Endodermal cell (in vitro differentiated cells): ENCODE measurements around the gene ST8SIA1. TPM values are rescaled to one million over a fixed set of nuclear protein-coding genes. Genes with fewer than 3 reads are reported as not detected.

Experiments used
- DNase-seq: peaks from one replicate; pipeline ENCODE4 v3.0.0-alpha.2; 2017
- H3K27ac ChIP-seq: 2 replicates; pipeline ENCODE4 v1.5.1; 2013; ENCODE audit warnings: mild to moderate bottlenecking, low read depth, low read length, moderate library complexity
- H3K27me3 ChIP-seq: 2 replicates; pipeline ENCODE4 v1.6.1; 2013; ENCODE audit warnings: mild to moderate bottlenecking, low read length, moderate library complexity; ENCODE audit not compliant: insufficient read depth, control insufficient read depth, poor library complexity, severe bottlenecking
- H3K36me3 ChIP-seq: 2 replicates; pipeline ENCODE4 v1.7.0; 2013; ENCODE audit warnings: mild to moderate bottlenecking, low read length, moderate library complexity; ENCODE audit not compliant: control insufficient read depth, insufficient read depth
- H3K4me1 ChIP-seq: one replicate; pipeline ENCODE4 v1.7.0; 2013; ENCODE audit warnings: low read length; ENCODE audit not compliant: control insufficient read depth, insufficient read depth
- H3K4me3 ChIP-seq: 2 replicates; pipeline ENCODE4 v1.5.1; 2013; ENCODE audit warnings: mild to moderate bottlenecking, low read length, moderate library complexity
- H3K9ac ChIP-seq: 2 replicates; pipeline ENCODE4 v1.6.1; 2013; ENCODE audit warnings: mild to moderate bottlenecking, low read length, moderate library complexity; ENCODE audit not compliant: poor library complexity, severe bottlenecking; ENCODE audit errors: extremely low read depth
- H3K9me3 ChIP-seq: 2 replicates; pipeline ENCODE4 v1.6.1; 2013; ENCODE audit warnings: mild to moderate bottlenecking, low read length, moderate library complexity; ENCODE audit not compliant: control insufficient read depth
- H3K27ac Mint-ChIP-seq: 2 replicates; pipeline ENCODE4 v1.8.0; 2020; ENCODE audit warnings: mixed read lengths
- H3K27me3 Mint-ChIP-seq: 2 replicates; pipeline ENCODE4 v1.8.0; 2021; ENCODE audit warnings: mild to moderate bottlenecking, mixed read lengths; ENCODE audit not compliant: insufficient read depth
- H3K36me3 Mint-ChIP-seq: 2 replicates; pipeline ENCODE4 v1.8.0; 2020; ENCODE audit warnings: low read depth, mixed read lengths
- H3K4me1 Mint-ChIP-seq: 2 replicates; pipeline ENCODE4 v1.8.0; 2020; ENCODE audit warnings: mixed read lengths
- H3K4me3 Mint-ChIP-seq: 2 replicates; pipeline ENCODE4 v1.8.0; 2020; ENCODE audit warnings: mild to moderate bottlenecking, moderate library complexity, mixed read lengths
- H3K9me3 Mint-ChIP-seq: 2 replicates; pipeline ENCODE4 v1.8.0; 2020; ENCODE audit warnings: mild to moderate bottlenecking, mixed read lengths
- WGBS, 2 experiments: methylation state at CpG; one replicate each; pipeline versions ENCODE4 v1.1.5 to v1.1.7; 2013; ENCODE audit warnings: missing lambda C conversion rate in 2 of 2, mixed read lengths in 1 of 2; ENCODE audit not compliant: insufficient coverage in 1 of 2, insufficient read length in 1 of 2; 5-methylcytosine and 5-hydroxymethylcytosine counted together
- total RNA-seq, 2 donors: library from RNA; stranded (reverse); fragmentation: NEBNext Ultra II Directional in 1 of 2; extraction: Animal tissue kit (Norgen Biotek cat#: 25700) in 1 of 2; gene quantifications; 2 replicates in 1 of 2; 3 replicates in 1 of 2; pipeline ENCODE4 v1.2.1, GENCODE V29; 2021
- TF ChIP-seq, protein P1 (sequence below): fragments of 200-600 bp; sonication (generic); conservative IDR thresholded peaks from 2 replicates; pipeline ENCODE4 v1.5.0; 2021; ENCODE audit warnings: antibody characterized with exemption, mild to moderate bottlenecking

Gene ST8SIA1
- total RNA-seq, 2 donors from 2014 or later = 11.2 to 13.3 TPM

DNA sequence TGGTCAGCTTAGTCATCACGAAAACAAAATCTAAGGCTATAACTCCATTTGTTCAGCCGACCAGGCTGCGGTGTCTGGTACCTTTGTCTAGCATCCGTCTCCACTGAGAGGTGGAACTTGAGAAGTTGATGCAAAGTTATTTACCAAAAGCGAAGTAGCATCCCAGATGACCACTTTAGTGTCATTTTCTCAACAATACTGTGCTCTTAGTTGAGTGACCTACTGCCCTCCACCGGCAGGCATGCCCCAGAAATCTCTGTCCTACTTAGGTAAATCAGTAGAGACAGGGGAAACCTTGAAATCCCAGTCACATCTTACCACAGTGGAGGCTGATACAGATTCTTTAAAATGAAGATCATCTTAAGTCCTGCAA is 1.3 kb upstream of the ST8SIA1 start:
- H3K9me3 ChIP-seq = peaks cover 21% of the 10 kb centered on the region
- no peaks in the 10 kb centered on the region for H3K36me3 Mint-ChIP-seq
- H3K27me3 ChIP-seq = peaks cover 10% of the 10 kb centered on the region
- peaks cover 45% of the 10 kb centered on the region for H3K27me3 Mint-ChIP-seq
- peaks cover 6% of the 10 kb centered on the region for H3K4me1 ChIP-seq
- 7 to 16% methylated on average over 5 to 6 of the region's 6 CpGs for WGBS, 2 experiments
- TF ChIP-seq, protein P1, sequence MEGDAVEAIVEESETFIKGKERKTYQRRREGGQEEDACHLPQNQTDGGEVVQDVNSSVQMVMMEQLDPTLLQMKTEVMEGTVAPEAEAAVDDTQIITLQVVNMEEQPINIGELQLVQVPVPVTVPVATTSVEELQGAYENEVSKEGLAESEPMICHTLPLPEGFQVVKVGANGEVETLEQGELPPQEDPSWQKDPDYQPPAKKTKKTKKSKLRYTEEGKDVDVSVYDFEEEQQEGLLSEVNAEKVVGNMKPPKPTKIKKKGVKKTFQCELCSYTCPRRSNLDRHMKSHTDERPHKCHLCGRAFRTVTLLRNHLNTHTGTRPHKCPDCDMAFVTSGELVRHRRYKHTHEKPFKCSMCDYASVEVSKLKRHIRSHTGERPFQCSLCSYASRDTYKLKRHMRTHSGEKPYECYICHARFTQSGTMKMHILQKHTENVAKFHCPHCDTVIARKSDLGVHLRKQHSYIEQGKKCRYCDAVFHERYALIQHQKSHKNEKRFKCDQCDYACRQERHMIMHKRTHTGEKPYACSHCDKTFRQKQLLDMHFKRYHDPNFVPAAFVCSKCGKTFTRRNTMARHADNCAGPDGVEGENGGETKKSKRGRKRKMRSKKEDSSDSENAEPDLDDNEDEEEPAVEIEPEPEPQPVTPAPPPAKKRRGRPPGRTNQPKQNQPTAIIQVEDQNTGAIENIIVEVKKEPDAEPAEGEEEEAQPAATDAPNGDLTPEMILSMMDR = peak; percentile 79
- peak; percentile 87 for DNase-seq
- H3K36me3 ChIP-seq = peaks cover 6% of the 10 kb centered on the region
- peak overlapping the region; percentile 75 for H3K4me3 Mint-ChIP-seq
- H3K9me3 Mint-ChIP-seq = no peaks in the 10 kb centered on the region
- H3K4me1 Mint-ChIP-seq = peaks cover 30% of the 10 kb centered on the region
- H3K27ac ChIP-seq = peak overlapping the region; percentile 17
- peak overlapping the region; percentile 90 for H3K4me3 ChIP-seq
- H3K9ac ChIP-seq = no peak overlapping the region
- H3K27ac Mint-ChIP-seq = no peak overlapping the region

GRCh38 chr12:22333713-22334409 is 646 bp downstream of the ST8SIA1 start:
- Mint-ChIP-seq H3K27ac (no peak overlapping the region), H3K36me3 (no peaks in the 10 kb centered on the region), H3K4me1 (peaks cover 21% of the 10 kb centered on the region), H3K9me3 (no peaks in the 10 kb centered on the region), H3K4me3 (peak overlapping the region; percentile 75), H3K27me3 (peaks cover 45% of the 10 kb centered on the region)
- Histone ChIP-seq H3K36me3 (peaks cover 18% of the 10 kb centered on the region), H3K9ac (peak overlapping the region; percentile 2), H3K4me1 (peaks cover 6% of the 10 kb centered on the region), H3K4me3 (peak overlapping the region; percentile 90), H3K27ac (no peak overlapping the region), H3K27me3 (peaks cover 10% of the 10 kb centered on the region), H3K9me3 (peaks cover 20% of the 10 kb centered on the region)
- peak; percentile 79 for DNase-seq
- 9 to 10% methylated on average over 8 to 49 of the region's 49 CpGs for WGBS, 2 experiments
- TF ChIP-seq, protein P1 = no peak

DNA sequence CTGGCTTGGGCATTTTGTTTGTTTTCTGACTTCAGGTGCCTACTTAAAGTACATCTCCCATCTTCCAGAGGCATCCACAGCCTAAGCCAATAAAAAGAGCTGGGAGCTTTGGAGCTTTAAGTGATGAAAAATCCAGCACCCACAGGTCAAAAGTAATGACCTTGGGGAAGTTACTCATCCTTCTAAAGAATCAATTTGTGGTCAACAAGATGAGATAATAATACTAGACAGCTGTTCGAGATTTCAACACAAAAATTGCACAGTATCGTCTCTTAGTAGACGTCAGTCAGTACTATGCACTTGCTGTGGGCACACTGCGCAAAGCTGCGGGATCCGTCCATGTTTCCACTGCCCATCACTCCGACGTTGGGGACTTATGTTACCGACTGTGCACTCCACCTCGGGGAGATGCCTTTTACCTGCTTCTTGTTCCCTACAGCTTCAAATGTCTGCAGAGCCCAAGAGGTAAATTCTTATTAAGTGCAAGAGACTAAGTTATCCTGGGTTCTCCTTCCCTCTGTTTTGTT is 1.3 kb downstream of the ST8SIA1 start:
- Mint-ChIP-seq H3K27me3 (peaks cover 45% of the 10 kb centered on the region), H3K36me3 (no peaks in the 10 kb centered on the region), H3K9me3 (no peaks in the 10 kb centered on the region), H3K27ac (no peak overlapping the region), H3K4me1 (peaks cover 21% of the 10 kb centered on the region), H3K4me3 (peak overlapping the region; percentile 75)
- DNase-seq = peak; percentile 35
- H3K9me3 ChIP-seq = peaks cover 14% of the 10 kb centered on the region
- H3K4me1 ChIP-seq = peaks cover 3% of the 10 kb centered on the region
- peaks cover 10% of the 10 kb centered on the region for H3K27me3 ChIP-seq
- 76 to 93% methylated on average over 6 to 10 of the region's 10 CpGs for WGBS, 2 experiments
- no peak overlapping the region for H3K27ac ChIP-seq
- H3K9ac ChIP-seq = peak overlapping the region; percentile 2
- H3K4me3 ChIP-seq = peak overlapping the region; percentile 90
- TF ChIP-seq, protein P1 = no peak
- peaks cover 18% of the 10 kb centered on the region for H3K36me3 ChIP-seq
